ENCODE measurements around the gene PPAN.
A peak's percentile ranks its signal among the peaks of the same experiment; 100 is the strongest.

Gene PPAN

GRCh38 chr19:10113964-10114650, 7.9 kb downstream of the PPAN start:
- DNase-seq (ENCODE audit: low spot score), result peak; percentile 3

GRCh38 chr19:10114651-10115391, 8.7 kb downstream of the PPAN start:
- DNase-seq (ENCODE audit: low spot score), result no peak

GRCh38 chr19:10115392-10116084, 9.4 kb downstream of the PPAN start:
- DNase-seq (ENCODE audit: low spot score), result no peak

GRCh38 chr19:10116085-10116865, 10.1 kb downstream of the PPAN start:
- DNase-seq (ENCODE audit: low spot score), result no peak

- DNase-seq (ENCODE audit: low spot score), result no peak
Measured at GRCh38 chr19:10116866-10117616, 10.9 kb downstream of the PPAN start.

GRCh38 chr19:10118960-10119359, 12.8 kb downstream of the PPAN start:
- DNase-seq (ENCODE audit: low spot score), result peak; percentile 58

GRCh38 chr19:10120538-10121189, 14.5 kb downstream of the PPAN start:
- peak; percentile 31 for DNase-seq (ENCODE audit: low spot score)

- DNase-seq (ENCODE audit: low spot score), result no peak
Measured at GRCh38 chr19:10122045-10122444, 15.9 kb downstream of the PPAN start.

- DNase-seq (ENCODE audit: low spot score), result no peak
Measured at GRCh38 chr19:10124429-10124828, 18.3 kb downstream of the PPAN start.

GRCh38 chr19:10126213-10126639, 20.1 kb downstream of the PPAN start:
- no peak for DNase-seq (ENCODE audit: low spot score)

- DNase-seq (ENCODE audit: low spot score), result no peak
Measured at GRCh38 chr19:10132905-10133304, 26.7 kb downstream of the PPAN start.

GRCh38 chr19:10133596-10133995, 27.4 kb downstream of the PPAN start:
- no peak for DNase-seq (ENCODE audit: low spot score)

GRCh38 chr19:10134040-10134439, 27.9 kb downstream of the PPAN start:
- no peak for DNase-seq (ENCODE audit: low spot score)

GRCh38 chr19:10135551-10136334, 29.6 kb downstream of the PPAN start:
- no peak for DNase-seq (ENCODE audit: low spot score)

GRCh38 chr19:10136936-10137335, 30.8 kb downstream of the PPAN start:
- no peak for DNase-seq (ENCODE audit: low spot score)

- DNase-seq (ENCODE audit: low spot score), result no peak
Measured at GRCh38 chr19:10137751-10138682, 31.9 kb downstream of the PPAN start.

GRCh38 chr19:10138879-10139795, 33.0 kb downstream of the PPAN start:
- no peak for DNase-seq (ENCODE audit: low spot score)

GRCh38 chr19:10139952-10140351, 33.8 kb downstream of the PPAN start:
- no peak for DNase-seq (ENCODE audit: low spot score)
